HG02884 (cell line): ENCODE data around the gene COG6.

Source experiments
- ATAC-seq: cut with Tn5 transposase; IDR thresholded peaks from one replicate; pipeline ENCODE4 v1.9.1; 2021; ENCODE audit warnings: mild to moderate bottlenecking, moderate library complexity; ENCODE audit not compliant: unreplicated experiment

COG6 gene

DNA sequence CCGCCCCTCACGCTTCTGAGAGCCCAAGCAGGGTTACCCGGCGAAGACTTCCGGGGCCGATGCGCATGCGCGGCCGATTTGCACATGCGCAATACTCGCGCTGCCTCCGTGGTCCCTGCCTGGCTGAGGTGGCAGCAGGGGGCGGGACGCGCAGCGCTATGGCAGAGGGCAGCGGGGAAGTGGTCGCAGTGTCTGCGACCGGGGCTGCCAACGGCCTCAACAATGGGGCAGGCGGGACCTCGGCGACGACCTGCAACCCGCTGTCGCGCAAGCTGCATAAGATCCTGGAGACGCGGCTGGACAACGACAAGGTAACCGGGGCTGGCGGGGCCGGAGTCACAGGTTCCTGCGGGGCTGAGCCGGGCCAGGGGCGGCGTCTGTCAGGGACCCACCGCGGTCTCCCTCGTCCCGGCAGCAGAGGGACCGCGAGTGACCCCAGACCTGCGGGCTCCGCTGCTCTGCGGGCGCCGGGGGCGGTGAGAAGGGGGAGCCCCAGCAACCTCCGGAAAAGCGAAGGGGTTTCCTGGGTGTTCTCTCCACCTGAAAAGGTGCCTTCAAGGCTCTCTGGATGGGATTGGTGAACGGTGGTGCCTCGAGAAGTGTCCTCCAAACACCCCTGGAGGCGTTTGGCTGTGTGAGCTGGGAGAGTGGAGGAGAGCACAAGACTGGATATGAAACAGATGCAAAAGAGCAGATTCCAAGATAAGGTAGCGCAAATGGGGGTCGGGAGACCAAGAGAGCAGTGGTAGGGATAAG is at the start of gene COG6:
Gene COG6, plus strand, starts transcription at position 94 of the 756 bp plus-strand sequence. Its CDS starts 65 bp downstream, at position 159.
- ATAC-seq = peak; percentile 93

DNA sequence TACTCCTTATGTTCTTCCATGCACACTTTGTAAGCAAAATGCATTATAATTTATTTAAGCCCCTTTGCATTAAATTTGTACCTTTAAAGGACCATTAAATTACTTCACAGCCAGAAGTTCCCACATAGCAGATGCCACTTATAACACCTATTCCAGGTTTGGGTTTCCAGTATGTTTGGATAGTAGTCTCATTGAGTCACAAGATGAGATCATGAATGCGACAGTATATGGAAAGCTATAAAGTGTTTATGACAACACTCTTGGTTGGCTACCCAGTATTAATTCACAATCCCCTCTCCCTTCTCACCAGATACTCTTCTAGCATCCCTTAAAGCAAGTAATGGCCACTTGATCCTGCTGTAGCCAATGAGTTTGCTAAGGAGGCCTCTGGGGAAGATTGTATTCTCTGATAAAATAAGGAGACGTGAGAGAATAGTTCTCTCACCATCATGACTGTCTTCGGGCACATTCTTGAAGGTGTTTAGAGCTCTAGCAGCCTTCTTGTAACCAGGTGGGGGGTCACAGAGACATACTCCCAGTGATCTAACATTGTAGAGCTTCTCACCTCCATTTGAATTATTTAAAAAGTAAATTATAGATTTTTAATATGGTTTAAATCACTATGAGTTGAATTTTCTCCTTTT is 49.7 kb upstream of the COG6 start:
- no peak for ATAC-seq

DNA sequence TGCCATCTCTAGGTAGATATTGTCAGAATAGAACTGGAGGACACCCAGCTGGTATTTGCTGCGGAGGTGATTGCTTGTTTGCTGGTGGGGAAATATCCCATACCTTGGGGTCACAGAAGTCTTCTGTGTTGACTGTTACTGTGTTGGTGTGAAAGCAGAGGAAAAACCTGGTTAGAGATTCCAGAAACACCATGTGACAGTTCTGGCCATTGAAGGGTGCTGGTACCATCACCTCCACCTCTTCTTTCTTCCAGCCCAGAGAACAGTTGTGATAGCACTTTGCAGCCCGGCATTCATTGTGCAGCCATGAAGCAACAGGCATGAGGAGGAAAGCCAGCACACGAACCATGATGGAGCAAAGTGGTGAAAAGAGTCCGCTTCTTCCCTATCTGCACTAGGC is 47.6 kb upstream of the COG6 start:
- no peak for ATAC-seq

DNA sequence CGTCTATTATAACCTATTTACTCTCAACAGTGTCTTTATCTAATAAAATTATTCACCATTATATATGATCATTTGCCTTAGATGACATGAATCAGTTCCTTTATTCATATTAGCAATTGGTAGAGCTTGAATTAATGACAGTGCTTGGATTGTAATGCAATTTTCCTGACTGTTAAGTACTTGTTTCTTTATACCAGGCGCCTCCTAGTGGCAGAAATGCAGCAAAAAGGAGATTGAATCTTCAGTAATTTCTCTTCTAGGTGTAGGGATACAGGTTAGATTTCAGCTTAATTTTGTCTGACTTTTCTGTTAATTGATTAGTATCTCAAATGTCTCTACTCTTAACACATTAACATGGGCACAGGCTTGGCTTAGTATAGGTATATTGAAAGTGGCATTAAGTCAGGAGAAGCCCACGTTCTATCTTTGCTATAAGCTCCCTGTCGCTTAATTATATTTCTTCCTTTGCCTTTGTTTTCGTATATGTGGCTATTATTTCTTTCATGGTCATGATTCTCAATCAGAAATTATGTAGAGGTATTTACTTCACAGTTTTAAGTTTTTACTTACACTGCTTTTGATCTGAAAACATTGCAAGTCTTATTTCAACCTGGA is 43.3 kb upstream of the COG6 start:
- no peak for ATAC-seq

DNA sequence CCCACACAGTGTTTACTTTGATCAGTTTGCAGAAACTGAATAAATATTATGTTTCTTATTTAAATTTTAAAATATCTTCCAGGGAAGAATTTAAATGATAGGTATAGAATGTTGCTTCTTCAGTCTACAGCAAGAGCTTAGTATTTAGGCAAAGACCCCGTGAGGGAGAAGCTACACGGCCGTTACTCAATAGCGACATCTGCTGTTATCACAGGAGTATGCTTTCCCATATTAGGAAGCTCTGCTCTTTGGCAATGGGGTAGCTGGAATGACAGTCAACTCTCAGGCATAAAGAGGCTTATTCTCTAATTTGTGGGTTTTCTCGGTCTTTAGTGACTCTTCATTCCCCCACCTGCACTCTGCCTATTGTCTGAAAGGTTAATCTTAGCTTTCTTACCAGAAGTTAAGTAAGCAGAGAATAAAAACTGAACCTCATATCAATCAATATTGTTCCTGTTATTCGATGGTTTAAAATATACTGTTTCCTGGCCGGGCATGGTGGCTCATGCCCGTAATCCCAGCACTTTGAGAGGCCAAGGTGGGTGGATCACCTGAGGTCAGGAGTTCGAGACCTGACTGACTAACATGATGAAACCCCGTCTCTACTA is 39.3 kb upstream of the COG6 start:
- peak; percentile 78 for ATAC-seq

DNA sequence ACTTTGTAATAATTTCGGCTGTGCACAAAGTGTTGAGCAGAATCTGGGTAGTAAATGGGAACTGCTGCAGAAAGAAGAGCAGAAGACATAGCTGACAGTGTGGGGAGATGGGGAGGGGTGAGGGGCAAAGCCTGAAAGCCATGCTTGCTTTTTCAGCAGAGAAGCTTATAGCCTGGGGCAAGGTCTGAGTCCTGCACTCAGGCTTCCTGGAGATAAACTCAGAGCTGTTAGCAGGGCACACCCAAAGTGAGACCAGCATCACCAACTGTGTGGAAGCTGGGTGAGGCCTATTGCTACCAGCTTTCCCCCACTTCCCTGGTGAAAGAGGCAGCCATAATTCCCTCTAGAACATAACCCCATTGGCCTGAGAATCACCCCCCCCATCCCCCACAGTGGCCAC is 36.9 kb upstream of the COG6 start:
- no peak for ATAC-seq

DNA sequence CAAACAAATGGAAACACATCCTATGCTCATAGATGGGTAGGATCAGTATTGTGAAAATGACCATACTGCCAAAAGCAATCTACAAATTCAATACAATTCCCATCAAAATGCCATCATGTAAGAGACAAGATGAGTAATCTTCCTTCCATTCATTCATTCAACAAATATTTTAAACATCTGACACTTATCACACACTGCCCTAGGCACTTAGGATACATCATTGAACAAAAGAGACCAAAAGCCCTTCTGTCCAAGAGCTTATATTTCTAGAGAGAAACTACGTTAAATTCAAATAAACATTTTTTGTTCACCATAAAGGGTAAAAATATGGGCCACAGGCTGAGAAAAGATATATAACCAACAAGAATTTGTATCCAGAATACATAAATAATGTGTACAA is 32.0 kb upstream of the COG6 start:
- ATAC-seq = no peak

DNA sequence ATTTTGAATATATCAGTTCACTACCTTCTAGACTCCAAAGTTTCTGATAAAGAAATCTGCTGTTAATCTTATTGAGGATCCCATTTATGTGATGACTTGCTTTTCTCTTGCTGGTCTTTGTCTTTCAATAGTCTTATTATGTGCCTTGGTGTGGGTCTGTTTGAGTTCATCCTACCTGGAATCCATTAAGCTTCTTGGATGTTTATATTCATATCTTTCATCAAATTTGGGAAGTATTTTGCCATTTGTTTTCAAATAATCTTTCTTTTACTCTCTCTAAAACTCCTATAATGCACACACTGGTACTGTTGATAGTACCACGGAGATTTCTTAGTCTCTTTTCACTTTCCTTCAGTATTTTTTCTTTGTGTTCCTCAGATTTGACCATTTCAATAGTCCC is 24.2 kb upstream of the COG6 start:
- ATAC-seq = no peak

DNA sequence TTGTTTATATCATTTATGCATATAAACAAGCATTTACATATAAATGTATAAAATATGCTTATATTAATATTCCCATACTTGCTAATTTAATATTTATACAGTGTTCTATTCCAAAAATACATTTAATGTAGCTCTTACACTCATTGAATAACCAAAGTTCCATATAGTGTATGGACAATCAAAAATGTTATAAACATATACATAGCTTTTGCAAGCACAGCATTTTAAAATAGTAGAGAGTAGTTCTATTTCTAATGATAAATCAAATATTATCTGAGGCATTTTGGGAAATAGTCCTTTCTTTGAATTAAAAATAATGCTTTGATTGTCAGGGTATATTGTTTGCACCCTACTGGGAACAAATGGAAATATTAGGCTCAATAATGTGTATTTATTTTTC is 22.5 kb upstream of the COG6 start:
- ATAC-seq = no peak

DNA sequence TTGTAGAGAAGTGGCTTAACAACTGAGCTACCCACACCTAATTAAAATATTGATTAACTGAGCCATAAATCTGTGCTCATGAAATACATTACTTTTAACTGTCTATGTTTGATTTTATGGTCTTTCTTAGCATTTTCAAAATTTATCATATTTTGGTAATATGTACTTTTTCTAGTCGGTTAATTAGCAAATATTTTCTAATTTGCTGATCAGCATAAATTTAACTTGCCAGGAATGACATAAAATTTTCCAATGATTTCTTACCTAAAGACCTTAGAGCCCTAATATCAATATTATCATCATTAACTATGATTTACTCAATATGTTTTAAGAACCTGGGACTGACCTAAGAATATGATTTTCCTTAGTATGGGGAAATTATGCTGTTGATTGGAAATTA is 19.9 kb upstream of the COG6 start:
- no peak for ATAC-seq

DNA sequence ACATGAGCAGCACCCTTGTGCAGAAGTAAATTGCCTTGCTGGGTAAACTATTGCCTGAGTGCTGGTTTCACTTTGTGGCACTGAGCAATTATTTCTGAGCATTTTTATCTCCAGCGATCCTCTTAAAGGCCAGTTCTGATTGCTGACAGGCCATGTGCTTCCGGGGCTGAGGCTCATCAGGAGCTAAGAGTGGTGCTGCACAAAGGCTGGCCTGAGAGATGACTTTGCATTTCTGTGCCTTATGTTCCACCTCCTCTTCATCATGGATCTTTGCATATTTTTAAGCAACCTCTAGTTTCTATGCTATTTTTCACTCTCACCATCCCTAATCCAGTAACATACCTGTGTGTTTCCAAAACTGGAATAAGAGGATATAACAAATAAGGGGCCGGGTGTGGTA is 17.6 kb upstream of the COG6 start:
- ATAC-seq = no peak

DNA sequence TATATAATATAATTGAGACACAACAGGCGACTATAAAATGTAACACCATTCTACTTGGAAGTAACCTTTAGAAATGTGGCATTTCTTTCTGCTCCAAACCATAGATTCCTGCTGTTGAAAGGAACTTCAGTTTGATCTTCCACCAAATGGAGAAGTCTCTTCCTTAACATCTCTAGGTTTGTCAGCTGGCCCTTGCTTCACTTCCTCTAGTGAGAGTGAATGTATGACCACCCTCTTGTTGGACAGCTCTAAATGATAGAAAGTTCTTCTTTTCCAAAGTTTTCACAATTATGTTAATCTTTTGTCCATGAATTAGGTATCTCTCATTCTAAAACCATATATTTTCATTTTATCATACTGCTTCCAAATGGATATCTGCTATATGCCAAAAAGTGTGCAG is 13.8 kb upstream of the COG6 start:
- no peak for ATAC-seq

DNA sequence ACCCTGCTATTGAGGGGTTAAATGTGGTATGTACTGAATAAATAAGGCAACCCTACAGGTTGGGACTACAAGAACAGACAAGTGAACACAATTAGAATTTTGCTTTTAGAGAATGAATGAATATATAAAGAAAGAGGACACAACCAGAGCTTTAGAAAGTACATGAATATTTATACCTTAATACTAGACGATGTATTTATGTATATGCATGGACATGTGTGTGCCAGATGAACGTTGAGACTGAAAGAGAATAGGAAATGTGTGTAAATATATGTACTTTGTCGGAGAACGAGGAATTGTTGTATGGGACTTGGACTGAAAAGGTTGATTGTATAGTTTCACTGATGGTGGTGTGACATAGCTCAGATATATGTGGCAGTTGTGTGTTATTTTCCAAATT is 9.3 kb upstream of the COG6 start:
- no peak for ATAC-seq

DNA sequence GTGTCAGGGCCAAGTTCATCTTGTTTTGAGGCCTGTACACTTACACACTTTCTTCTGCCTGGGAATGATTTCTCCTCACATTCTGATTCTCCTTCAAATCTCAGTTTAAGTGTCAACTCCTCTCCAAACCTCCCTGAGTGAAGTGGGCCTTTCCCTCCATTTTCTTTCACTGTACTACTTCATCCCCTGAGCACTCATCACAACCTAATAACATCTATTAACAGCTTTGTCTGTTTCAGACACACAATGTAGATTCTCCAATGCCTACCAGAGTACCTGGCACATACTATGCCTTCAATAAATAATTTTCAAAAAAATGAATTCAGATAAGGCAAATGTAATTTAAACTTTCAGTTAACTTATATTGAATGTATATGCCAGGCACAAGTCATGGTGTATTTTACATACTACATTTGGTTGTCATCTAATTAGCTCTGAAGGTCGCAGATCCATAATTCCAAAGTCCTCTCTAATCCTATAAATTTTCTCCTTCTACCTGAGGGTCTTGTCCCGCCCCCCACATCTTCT is 357 bp upstream of the COG6 start:
- peak; percentile 1 for ATAC-seq

DNA sequence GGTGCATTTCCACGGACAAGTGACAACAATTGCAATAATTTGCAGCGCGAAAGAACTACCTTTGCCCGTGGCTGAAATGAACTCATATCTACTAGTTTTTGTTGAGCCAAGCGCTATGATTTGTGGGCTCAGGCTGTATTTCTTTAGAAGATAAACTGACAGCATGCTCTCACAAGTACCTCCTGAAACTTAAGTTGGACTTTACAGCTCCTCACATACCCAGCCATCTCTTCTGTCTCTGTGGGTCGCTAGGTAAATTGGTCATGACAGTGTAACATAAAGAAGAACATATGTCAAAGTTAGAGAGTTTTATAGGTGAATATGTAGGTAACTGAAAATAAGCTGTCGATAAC is 839 bp downstream of the COG6 start:
- ATAC-seq = peak; percentile 5

DNA sequence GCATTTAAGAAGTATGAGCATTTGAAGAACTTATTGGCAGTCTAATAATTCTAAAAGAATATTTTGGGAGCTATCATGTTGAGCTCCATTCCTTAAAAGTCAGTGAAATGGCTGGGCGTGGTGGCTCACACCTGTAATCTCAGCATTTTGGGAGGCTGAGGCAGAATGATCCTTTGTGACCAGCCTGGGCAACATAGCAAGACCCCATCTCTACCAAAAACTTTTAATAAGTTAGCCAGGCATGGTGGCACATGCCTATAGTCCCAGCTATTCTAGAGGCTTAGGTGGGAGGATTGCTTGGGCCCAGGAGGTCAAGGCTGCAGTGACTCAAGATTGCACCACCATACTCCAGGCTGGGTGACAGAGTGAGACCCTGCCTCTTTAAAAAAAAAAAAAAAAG is 8.0 kb downstream of the COG6 start:
- no peak for ATAC-seq

DNA sequence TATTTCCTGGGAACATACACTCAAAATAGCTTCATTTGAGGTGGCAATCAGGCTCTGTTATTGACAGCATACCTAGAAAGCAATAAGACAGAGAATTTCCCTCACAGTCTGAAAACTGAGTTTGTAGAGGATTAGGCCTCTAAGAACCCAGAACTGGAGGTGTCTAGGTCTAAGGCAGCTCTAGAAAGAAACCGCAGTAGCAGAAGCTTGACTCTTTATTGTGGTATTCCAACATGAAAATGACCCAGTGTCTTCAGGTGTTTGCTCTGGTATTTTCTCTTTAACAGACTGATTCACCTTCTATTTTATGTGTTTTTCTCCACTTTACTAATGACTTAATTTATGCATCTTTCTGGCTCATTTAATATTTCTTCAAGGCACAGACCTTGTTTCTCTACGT is 8.5 kb downstream of the COG6 start:
- no peak for ATAC-seq

DNA sequence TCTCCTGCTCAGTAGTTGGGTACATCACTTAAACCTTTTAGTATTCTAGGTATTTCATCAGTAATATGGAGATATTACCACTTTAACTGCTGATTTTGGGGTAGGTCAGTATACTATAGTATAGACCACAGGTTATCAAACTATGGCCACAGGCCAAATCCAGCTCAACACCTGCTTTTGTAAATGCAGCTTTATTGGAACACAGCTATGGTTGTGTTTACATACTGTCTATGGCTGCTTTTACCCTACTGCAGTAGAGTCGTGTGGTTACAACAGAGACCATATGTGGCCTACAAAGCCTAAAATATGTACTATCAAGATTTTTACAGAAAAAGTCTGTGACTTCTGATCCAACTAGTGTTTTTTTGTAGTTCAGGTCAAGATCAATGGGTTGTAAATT is 10.3 kb downstream of the COG6 start:
- ATAC-seq = no peak

DNA sequence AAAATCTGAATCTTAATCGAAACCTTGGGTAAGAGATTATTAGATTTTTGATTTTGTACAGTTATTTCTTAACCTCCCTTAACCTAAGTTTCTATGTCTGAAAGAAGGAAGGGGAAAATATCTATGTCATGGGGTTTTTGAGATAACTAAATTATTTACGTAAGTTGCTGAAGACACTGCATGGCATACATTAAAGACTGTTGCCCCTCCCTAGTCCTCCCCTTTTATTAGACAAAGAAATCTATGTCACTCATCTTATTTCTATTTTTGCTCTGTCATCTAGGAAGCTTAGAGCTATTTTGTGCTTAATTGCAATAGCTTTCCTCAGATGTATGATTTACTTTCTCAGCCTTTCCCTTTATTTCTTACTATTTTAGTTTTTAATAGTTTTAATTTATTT is 15.0 kb downstream of the COG6 start:
- no peak for ATAC-seq

DNA sequence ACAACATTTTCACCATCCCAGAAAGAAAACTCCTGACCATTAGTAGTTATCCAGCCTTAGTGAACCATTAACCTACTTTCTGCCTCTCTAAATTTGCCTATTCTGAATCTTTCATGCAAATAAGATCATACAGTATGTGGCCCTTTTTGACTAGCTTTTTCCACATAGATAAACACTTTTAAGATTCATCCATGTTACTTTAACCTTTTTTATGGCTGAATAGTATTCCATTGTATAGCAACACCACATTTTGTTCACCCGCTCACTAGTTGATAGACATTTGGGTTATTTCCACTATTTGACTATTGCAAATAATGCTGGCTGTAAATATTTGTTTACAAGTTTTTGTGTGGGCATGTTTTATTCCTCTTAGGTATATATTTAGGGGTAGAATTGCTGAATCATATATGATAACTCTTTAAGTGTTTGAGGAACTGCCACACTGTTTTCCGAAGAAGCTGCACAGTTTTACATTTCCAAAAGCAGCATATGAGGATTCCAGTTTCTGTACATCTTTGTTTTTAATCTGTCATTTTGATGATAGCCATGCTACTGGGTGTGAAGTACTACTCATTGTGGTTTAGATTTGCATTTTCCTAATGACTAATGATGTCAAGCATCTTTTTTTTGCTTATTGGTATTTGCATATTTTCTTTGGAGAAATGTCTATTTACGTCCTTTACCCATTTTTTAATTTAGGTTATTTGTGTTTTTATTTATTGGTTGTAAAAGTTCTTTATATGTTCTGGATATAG is 17.1 kb downstream of the COG6 start:
- no peak for ATAC-seq

DNA sequence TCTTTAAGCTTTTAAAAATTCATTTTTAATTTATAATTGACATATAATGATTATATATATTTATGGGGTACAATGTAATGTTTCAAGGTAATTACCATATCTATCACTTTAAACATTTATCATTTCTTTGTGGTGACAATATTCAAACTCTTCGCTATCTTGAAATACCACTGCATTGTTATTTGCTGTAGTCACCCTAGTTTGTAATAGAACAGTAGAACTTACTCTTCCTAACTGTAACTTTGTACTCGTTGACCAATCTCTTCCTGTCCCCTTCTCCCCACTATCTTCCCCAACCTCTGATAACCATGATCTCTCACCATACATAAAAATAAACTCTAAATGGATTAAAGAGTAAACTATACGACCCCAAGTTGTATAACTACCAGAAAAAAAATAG is 20.4 kb downstream of the COG6 start:
- ATAC-seq = no peak
